B cell (primary cell): Measurements from ENCODE around the gene B4GALNT4. TPM values are rescaled to one million over a fixed set of nuclear protein-coding genes. Genes with fewer than 3 reads are reported as not detected.

ENCODE experiments used
- ATAC-seq: fragments of 200-7000 bp; cut with Tn5 transposase; one replicate; pipeline ENCODE4 v1.10.0; 2021; ENCODE audit warnings: low read depth, mild to moderate bottlenecking, moderate number of reproducible peaks, moderate library complexity
- CTCF ChIA-PET: fragments of 350-600 bp; sonication (Branson Sonifier 250); formaldehyde crosslinking; loops from one replicate; lab custom pipeline; 2021; ENCODE audit warnings: antibody characterized with exemption, inconsistent platforms; lab: Charles Lee
- POLR2A ChIA-PET: fragments of 350-600 bp; sonication (Branson Sonifier 250); formaldehyde crosslinking; loops from one replicate; lab custom pipeline; 2021; ENCODE audit warnings: antibody characterized with exemption; lab: Charles Lee
- DNase-seq: peaks from one replicate; pipeline ENCODE4 v3.0.0; 2013
- H2AFZ ChIP-seq: 2 replicates; pipeline ENCODE4 v1.6.1; 2012; ENCODE audit warnings: mild to moderate bottlenecking, low read depth, low read length; ENCODE audit not compliant: insufficient read depth, poor library complexity, severe bottlenecking
- H3K27ac ChIP-seq, 2 donors: 1 replicate in 1 of 2; 2 replicates in 1 of 2; pipeline ENCODE4 v1.5.1; 2012 to 2013; ENCODE audit warnings: low read length in 2 of 2, mild to moderate bottlenecking in 2 of 2, moderate library complexity in 1 of 2
- H3K27me3 ChIP-seq, 4 experiments: fragments of 200-600 bp in 1 of 4; sonication (generic) in 1 of 4; replicated peaks in 1 of 4; 1 replicate in 2 of 4; 2 replicates in 2 of 4; pipeline versions ENCODE4 v1.6.1 to v1.7.0; 2013 to 2016; ENCODE audit warnings: low read length in 3 of 4, mild to moderate bottlenecking in 2 of 4, mixed read lengths in 1 of 4, moderate library complexity in 1 of 4; ENCODE audit not compliant: insufficient read depth in 4 of 4, control insufficient read depth in 3 of 4; ENCODE audit errors: control extremely low read depth in 1 of 4
- H3K36me3 ChIP-seq, 2 experiments: replicated peaks in 1 of 2; 1 replicate in 1 of 2; 2 replicates in 1 of 2; pipeline versions ENCODE4 v1.6.1 to v1.7.1; 2013; ENCODE audit warnings: low read length in 1 of 2; ENCODE audit not compliant: insufficient read depth in 2 of 2, control insufficient read depth in 1 of 2; ENCODE audit errors: control extremely low read depth in 1 of 2, extremely low read depth in 1 of 2
- H3K4me1 ChIP-seq, 2 donors: fragments of 200-600 bp in 1 of 2; sonication (generic) in 1 of 2; 1 replicate in 1 of 2; 2 replicates in 1 of 2; pipeline versions ENCODE4 v1.5.1 to v1.6.1; 2013 to 2017; ENCODE audit warnings: low read length in 2 of 2; ENCODE audit not compliant: control insufficient read depth in 2 of 2, insufficient read depth in 2 of 2
- H3K4me2 ChIP-seq: replicated peaks from 2 replicates; pipeline ENCODE3; 2012; ENCODE audit warnings: mild to moderate bottlenecking, low read depth, low read length; ENCODE audit not compliant: poor library complexity, severe bottlenecking
- H3K4me3 ChIP-seq, 5 experiments: fragments of 200-600 bp in 1 of 5; sonication (generic) in 1 of 5; 1 replicate in 3 of 5; 2 replicates in 2 of 5; pipeline versions ENCODE4 v1.5.1 to v1.7.0; 2011 to 2016; ENCODE audit warnings: low read length in 4 of 5, mild to moderate bottlenecking in 4 of 5, low read depth in 2 of 5, control low read depth in 1 of 5, moderate library complexity in 1 of 5; ENCODE audit not compliant: insufficient read depth in 1 of 5; ENCODE audit errors: control extremely low read depth in 1 of 5, extremely low read depth in 1 of 5
- H3K79me2 ChIP-seq: fragments of 200-600 bp; sonication (generic); one replicate; pipeline ENCODE4 v1.6.0; 2016; ENCODE audit warnings: low read length; ENCODE audit not compliant: control insufficient read depth, insufficient read depth
- H3K9ac ChIP-seq: fragments of 200-600 bp; sonication (generic); 2 replicates; pipeline ENCODE4 v1.6.1; 2017; ENCODE audit warnings: mild to moderate bottlenecking, low read length, moderate library complexity
- H3K9me3 ChIP-seq, 3 donors: one replicate each; pipeline versions ENCODE4 v1.6.1 to v1.7.1; 2013; ENCODE audit warnings: low read length in 2 of 3; ENCODE audit not compliant: control insufficient read depth in 2 of 3, insufficient read depth in 1 of 3; ENCODE audit errors: control extremely low read depth in 1 of 3
- H4K20me1 ChIP-seq: 2 replicates; pipeline ENCODE4 v1.6.0; 2012; ENCODE audit warnings: mild to moderate bottlenecking, low read length; ENCODE audit not compliant: insufficient read depth, control insufficient read depth, poor library complexity, severe bottlenecking
- H3K27ac Mint-ChIP-seq: one replicate; pipeline ENCODE4 v1.8.0; 2021; ENCODE audit warnings: mixed read lengths
- H3K27me3 Mint-ChIP-seq: one replicate; pipeline ENCODE4 v1.8.0; 2021; ENCODE audit warnings: mixed read lengths
- H3K4me1 Mint-ChIP-seq: one replicate; pipeline ENCODE4 v1.8.0; 2021; ENCODE audit warnings: mixed read lengths
- H3K4me3 Mint-ChIP-seq: one replicate; pipeline ENCODE4 v1.8.0; 2021; ENCODE audit warnings: mixed read lengths
- H3K9me3 Mint-ChIP-seq: one replicate; pipeline ENCODE4 v1.8.0; 2022; ENCODE audit warnings: mixed read lengths; ENCODE audit not compliant: insufficient read depth
- EZH2 ChIP-seq: IDR thresholded peaks from 2 replicates; pipeline ENCODE4 v1.6.1; 2012; ENCODE audit warnings: borderline replicate concordance, low read depth, mild to moderate bottlenecking, moderate library complexity, low read length; ENCODE audit not compliant: insufficient read depth, poor library complexity, severe bottlenecking
- WGBS: methylation state at CpG from one replicate; pipeline ENCODE4 v1.1.5; 2013; ENCODE audit warnings: missing lambda C conversion rate; ENCODE audit not compliant: insufficient coverage; 5-methylcytosine and 5-hydroxymethylcytosine counted together
- intact Hi-C: fragments of 100-400 bp; cut with micrococcal nuclease; formaldehyde crosslinking; loops from one replicate; pipeline ENCODE4 v1.10.0; 2022
- polyA plus RNA-seq: library from polyadenylated mRNA; depleted of rRNA; stranded (reverse); fragments of >200 nt; gene quantifications from 2 replicates; pipeline ENCODE4 v1.2.3, GENCODE V29; 2012
- total RNA-seq, 2 donors: library from RNA; stranded (reverse); fragments of 120-200 nt in 1 of 2; gene quantifications; 1 replicate in 1 of 2; 2 replicates in 1 of 2; pipeline versions ENCODE4 v1.2.3 to v1.2.4, GENCODE V29; 2013 to 2022
- TF ChIP-seq, protein P1 (sequence below): fragments of 200-600 bp; IDR thresholded peaks from one replicate; pipeline ENCODE4 v1.8.0; 2022; ENCODE audit warnings: antibody characterized with exemption, mild to moderate bottlenecking

B4GALNT4 gene
- total and polyA plus RNA-seq, 2 donors (not counting 1 experiment from before 2014, with no cell fraction given): not detected

DNA sequence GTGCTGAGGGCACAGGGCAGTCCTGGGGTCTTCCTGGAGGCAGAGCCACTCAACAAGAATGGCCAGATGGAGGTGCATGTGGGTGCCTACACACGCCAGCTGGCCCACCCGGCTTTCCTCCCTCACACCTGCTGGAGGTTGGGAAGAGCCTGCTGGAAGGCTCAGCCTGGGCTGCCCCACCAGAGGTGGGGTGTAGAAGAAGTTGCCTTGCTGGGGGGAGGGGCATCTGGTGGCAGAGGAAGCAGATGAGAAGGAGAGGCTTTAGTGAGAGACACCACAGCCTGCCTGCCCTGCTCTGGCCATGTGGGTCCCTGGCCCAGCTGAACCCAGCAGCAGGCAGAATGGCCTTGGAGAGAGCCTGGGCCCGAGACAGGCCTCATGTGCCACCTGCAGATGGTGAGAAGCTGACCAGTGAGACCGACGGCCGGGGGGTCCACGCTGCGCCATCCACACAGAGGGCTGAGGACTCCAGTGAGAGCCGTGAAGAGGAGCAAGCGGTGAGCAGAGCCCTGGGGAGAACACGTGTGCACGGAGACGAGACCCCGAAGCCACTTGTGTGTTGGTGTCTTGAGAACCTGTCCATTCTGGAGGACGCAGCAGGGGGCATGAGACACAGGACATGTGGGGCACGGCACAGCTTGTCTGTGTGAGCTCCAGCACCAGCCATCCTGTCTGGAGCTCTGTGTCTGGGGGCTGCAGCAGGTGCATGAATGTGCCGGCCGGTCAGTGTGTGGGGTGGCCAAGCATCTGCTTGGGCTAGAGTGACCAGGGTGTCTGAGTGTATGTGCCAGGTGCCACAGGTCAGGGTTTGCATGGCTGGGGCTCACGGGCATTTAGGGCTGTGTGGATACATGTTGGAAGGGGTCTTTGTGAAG is 2.7 kb downstream of the B4GALNT4 start:
- CTCF ChIA-PET: no interaction called here
- H3K4me2 ChIP-seq: no peak overlapping the region
- peaks cover 0 to 4% (median 0%) of the 10 kb centered on the region in 3 donors for H3K9me3 ChIP-seq
- no peak overlapping the region for H3K4me3 ChIP-seq
- H3K4me1 ChIP-seq: peaks cover 8 to 9% of the 10 kb centered on the region in 2 donors
- H3K9ac ChIP-seq: no peak overlapping the region
- Mint-ChIP-seq H3K4me3 (no peak overlapping the region), H3K27ac (no peak overlapping the region), H3K9me3 (no peaks in the 10 kb centered on the region), H3K27me3 (peaks cover 30% of the 10 kb centered on the region), H3K4me1 (peaks cover 14% of the 10 kb centered on the region)
- H3K36me3 ChIP-seq: no peaks in the 10 kb centered on the region
- POLR2A ChIA-PET: no interaction called here
- no peak overlapping the region for H3K27ac ChIP-seq
- ATAC-seq: no peak
- TF ChIP-seq EZH2: no peak
- TF ChIP-seq, protein P1, sequence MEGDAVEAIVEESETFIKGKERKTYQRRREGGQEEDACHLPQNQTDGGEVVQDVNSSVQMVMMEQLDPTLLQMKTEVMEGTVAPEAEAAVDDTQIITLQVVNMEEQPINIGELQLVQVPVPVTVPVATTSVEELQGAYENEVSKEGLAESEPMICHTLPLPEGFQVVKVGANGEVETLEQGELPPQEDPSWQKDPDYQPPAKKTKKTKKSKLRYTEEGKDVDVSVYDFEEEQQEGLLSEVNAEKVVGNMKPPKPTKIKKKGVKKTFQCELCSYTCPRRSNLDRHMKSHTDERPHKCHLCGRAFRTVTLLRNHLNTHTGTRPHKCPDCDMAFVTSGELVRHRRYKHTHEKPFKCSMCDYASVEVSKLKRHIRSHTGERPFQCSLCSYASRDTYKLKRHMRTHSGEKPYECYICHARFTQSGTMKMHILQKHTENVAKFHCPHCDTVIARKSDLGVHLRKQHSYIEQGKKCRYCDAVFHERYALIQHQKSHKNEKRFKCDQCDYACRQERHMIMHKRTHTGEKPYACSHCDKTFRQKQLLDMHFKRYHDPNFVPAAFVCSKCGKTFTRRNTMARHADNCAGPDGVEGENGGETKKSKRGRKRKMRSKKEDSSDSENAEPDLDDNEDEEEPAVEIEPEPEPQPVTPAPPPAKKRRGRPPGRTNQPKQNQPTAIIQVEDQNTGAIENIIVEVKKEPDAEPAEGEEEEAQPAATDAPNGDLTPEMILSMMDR: no peak
- no peak overlapping the region for H2AFZ ChIP-seq
- H3K79me2 ChIP-seq: no peaks in the 10 kb centered on the region
- intact Hi-C loops: no loop called here
- WGBS: 90% methylated on average over 19 of the region's 19 CpGs
- no peaks in the 10 kb centered on the region for H4K20me1 ChIP-seq
- no peak for DNase-seq
- peaks cover 0 to 40% (median 19%) of the 10 kb centered on the region in 4 experiments for H3K27me3 ChIP-seq
